C4-2B (cell line): Measurements from ENCODE around the gene ENOX2.

ENCODE experiments used
- H3K27ac ChIP-seq: fragments of 450-650 bp; 2 replicates; pipeline ENCODE4 v1.5.1; 2017
- ZFX ChIP-seq: fragments of 450-650 bp; IDR thresholded peaks from 2 replicates; pipeline ENCODE4 v1.6.1; 2017
- TF ChIP-seq, protein P1 (sequence below): fragments of 450-650 bp; conservative IDR thresholded peaks from 2 replicates; pipeline ENCODE4 v1.5.1; 2017; ENCODE audit warnings: mild to moderate bottlenecking

Gene ENOX2

DNA sequence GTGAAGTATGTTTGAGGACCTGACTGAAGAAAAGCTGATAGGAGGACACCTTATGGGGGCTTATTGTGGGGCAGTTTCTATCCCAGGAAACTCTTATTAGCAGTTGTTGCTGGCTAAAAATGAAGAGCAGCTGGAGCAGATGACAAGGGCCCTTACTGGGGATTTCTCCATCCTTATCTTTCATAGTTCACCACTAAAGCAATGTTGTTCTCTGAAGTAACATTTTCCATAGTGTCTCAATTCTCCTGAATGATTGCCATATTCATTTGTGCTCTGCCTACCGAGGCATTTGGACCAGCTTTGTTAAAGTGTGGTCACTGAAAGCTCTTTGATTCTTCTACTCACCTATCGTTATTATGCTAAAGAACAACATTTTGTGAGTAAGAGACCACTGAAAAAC, 7.7 kb downstream of the ENOX2 start:
- no peak for TF ChIP-seq ZFX
- TF ChIP-seq, protein P1, sequence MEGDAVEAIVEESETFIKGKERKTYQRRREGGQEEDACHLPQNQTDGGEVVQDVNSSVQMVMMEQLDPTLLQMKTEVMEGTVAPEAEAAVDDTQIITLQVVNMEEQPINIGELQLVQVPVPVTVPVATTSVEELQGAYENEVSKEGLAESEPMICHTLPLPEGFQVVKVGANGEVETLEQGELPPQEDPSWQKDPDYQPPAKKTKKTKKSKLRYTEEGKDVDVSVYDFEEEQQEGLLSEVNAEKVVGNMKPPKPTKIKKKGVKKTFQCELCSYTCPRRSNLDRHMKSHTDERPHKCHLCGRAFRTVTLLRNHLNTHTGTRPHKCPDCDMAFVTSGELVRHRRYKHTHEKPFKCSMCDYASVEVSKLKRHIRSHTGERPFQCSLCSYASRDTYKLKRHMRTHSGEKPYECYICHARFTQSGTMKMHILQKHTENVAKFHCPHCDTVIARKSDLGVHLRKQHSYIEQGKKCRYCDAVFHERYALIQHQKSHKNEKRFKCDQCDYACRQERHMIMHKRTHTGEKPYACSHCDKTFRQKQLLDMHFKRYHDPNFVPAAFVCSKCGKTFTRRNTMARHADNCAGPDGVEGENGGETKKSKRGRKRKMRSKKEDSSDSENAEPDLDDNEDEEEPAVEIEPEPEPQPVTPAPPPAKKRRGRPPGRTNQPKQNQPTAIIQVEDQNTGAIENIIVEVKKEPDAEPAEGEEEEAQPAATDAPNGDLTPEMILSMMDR: no peak
- no peak overlapping the region for H3K27ac ChIP-seq

DNA sequence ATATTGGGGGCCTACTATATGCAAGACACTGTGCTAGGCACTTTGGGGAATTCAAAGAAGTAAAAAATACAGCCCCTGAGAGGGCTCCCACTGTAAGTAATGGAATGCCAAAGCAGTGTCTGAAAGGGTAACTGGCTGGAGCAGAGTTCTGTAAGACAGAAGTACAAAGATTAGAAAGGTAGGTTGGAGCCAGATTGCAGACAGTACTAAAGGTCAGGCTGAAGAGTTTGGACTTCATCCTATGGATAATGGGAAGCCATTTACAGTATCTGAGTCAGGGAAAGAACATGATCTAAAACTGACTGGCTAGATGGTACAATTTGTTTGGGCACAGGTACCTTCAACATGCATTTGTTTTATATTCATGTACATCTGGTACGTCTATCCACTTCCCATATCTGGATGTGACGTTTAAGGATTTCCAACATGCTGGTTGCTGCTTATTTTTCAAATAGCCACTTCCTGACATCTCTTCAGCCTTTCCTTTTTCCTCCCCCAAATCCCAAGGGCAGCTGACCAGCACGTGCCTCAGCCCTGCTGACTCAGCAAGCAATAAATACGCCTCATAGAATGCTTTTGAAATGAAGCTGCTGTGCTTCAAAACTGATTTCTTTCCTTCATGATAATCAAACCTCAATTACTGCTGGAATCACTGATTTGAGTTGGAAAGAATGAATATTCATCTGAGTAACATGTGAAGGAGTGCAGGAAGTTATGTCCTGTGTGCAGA, 9.5 kb downstream of the ENOX2 start:
- H3K27ac ChIP-seq: no peak overlapping the region
- TF ChIP-seq, protein P1: no peak
- no peak for TF ChIP-seq ZFX

DNA sequence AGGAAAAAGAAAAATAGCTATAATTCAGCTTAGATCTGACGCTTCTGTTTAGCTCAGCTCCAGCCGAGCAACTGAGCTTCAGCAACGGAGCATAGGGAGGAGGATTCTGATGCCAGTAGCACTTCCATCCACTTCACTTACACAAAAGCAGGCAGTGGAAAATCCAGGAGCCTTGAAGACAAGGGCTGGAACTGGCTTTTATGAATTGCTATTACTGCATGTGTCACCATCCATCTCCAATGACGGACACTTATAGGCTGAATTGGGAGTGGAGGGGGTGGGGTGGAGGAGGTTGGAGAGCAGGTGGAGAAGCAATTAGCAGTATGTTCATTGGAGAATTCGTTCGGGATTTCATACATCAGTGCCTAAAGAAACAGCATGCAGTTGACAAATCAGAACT, 15.6 kb downstream of the ENOX2 start:
- TF ChIP-seq, protein P1: no peak
- no peak for TF ChIP-seq ZFX
- no peak overlapping the region for H3K27ac ChIP-seq

DNA sequence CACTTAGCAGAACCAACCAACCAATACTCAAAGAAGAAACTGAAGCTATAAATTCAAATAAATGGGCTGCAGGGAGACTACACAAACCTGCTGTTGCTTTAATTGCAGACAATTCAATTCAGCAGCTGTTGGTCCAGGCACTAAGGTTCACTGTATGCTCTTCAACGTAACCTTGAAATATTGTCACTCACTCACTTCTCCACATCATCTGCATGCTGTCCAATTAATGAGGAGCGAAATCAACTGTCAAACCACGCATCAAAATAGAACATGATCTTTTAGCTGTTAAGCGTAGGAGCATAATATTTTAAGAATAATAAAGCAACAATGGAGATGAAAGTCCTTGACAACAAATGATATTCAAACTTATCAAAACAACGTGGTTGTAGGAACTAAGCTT, 17.0 kb downstream of the ENOX2 start:
- no peak for TF ChIP-seq ZFX
- TF ChIP-seq, protein P1: no peak
- H3K27ac ChIP-seq: no peak overlapping the region

DNA sequence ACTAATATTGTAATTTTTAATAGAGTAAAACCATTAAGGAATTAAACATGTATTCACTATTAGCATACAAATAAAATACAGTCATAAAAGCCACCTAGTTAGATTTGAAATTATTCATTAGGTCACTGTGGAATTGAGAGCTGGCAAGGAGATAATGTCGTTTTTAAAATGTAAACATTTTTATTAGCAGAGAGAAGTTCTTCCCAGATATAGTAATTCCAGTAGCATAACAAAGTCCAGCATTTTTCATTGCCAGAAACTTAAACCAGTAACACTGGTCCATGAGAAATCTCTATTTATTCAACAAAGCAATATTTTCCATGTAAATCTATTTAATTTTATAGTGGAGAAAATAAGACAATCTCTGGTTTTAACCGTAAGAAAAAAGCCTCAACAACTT, 17.5 kb downstream of the ENOX2 start:
- TF ChIP-seq, protein P1: no peak
- no peak for TF ChIP-seq ZFX
- H3K27ac ChIP-seq: no peak overlapping the region

DNA sequence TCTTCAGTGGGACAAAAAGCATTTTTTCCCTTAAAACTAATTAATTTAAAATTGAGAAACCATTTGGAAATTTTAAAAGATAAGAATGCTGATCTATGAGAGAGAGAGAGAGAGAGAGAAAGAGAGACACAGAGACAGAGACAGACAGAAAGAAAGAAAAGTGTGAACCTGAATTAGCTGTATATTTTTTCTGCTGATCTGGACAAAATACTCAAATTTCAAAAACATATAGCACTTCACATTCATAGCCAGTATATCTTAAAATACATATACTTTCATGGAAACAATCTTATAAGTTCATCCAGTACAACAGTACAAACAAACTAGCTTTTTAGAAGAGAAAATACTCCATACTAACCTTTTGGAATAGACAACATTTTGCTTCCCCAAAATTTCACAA, 18.4 kb downstream of the ENOX2 start:
- H3K27ac ChIP-seq: no peak overlapping the region
- TF ChIP-seq, protein P1: no peak

DNA sequence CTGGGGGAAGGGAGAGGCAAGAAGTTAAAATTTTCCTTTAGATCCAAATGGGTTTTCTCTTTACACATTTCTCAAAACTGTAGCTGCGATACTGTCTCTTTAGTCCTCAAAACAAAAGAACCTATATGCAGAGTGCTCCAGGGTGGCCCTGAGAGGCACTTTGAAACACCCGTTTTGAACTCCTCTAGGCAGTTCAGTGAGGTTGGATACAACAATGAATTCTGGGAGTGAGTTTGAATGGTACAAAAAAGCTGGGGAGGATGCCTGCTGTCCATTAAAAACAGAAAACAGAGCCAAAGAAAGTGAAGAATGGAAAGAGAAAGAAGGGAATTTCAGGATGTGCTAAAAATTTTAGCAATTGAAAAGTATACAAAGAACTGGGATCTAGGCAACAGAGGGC, 23.1 kb downstream of the ENOX2 start:
- H3K27ac ChIP-seq: no peak overlapping the region
- TF ChIP-seq, protein P1: no peak
- TF ChIP-seq ZFX: no peak
